Hematopoietic multipotent progenitor cell treated with erythropoietin and hydrocortisone succinate and interleukin-3 and kit ligand, for 4 days (in vitro differentiated cells): ENCODE data around the gene MEX3B.
"Not testable (repeated sequence)": the region's sequence is repeated elsewhere in the genome, so short reads cannot be mapped to it uniquely, and the experiment has no call there.

Source experiments
- DNase-seq: peaks from one replicate; pipeline ENCODE4 v3.0.0-alpha.2; 2015

The MEX3B gene

GRCh38 chr15:82047453-82048400 is 1.9 kb upstream of the MEX3B start:
- peak; percentile 75 for DNase-seq

- peak; percentile 98 for DNase-seq
These were observed 1.0 kb upstream of the MEX3B start for GRCh38 chr15:82046666-82047452.

GRCh38 chr15:82045179-82045891 is 483 bp downstream of the MEX3B start:
- peak; percentile 49 for DNase-seq

- peak; percentile 87 for DNase-seq
These were observed 1.2 kb downstream of the MEX3B start for GRCh38 chr15:82044373-82045178.

GRCh38 chr15:82043796-82044372 is 1.9 kb downstream of the MEX3B start:
- DNase-seq = no peak

- no peak for DNase-seq
These were observed 2.6 kb downstream of the MEX3B start for GRCh38 chr15:82043130-82043673.

- peak; percentile 57 for DNase-seq
These were observed 5.0 kb downstream of the MEX3B start for GRCh38 chr15:82040862-82041261.

- DNase-seq = no peak
These were observed 5.4 kb downstream of the MEX3B start for GRCh38 chr15:82040390-82040789.

- DNase-seq = no peak
These were observed 5.9 kb downstream of the MEX3B start for GRCh38 chr15:82039871-82040270.

GRCh38 chr15:82036461-82036860 is 9.4 kb downstream of the MEX3B start:
- no peak for DNase-seq

GRCh38 chr15:82031871-82032270 is 13.9 kb downstream of the MEX3B start:
- DNase-seq = no peak

- peak; percentile 57 for DNase-seq
These were observed 15.6 kb downstream of the MEX3B start for GRCh38 chr15:82030176-82030575.

GRCh38 chr15:82028163-82028562 is 17.7 kb downstream of the MEX3B start:
- not testable (repeated sequence) for DNase-seq

- DNase-seq = peak; percentile 80
These were observed 23.8 kb downstream of the MEX3B start for GRCh38 chr15:82021992-82022391.

GRCh38 chr15:82020625-82021394 is 25.0 kb downstream of the MEX3B start:
- DNase-seq = no peak

- DNase-seq = peak; percentile 99
These were observed 27.6 kb downstream of the MEX3B start for GRCh38 chr15:82018201-82018600.

GRCh38 chr15:82017656-82018055 is 28.2 kb downstream of the MEX3B start:
- DNase-seq = peak; percentile 56

GRCh38 chr15:82014989-82015388 is 30.8 kb downstream of the MEX3B start:
- no peak for DNase-seq

- no peak for DNase-seq
These were observed 32.9 kb downstream of the MEX3B start for GRCh38 chr15:82012908-82013307.

- no peak for DNase-seq
These were observed 40.6 kb downstream of the MEX3B start for GRCh38 chr15:82005239-82005638.

- DNase-seq = peak; percentile 48
These were observed 41.9 kb downstream of the MEX3B start for GRCh38 chr15:82003916-82004315.
